GM19025 (cell line): ENCODE measurements around the gene WNT4.

Experiments
- ATAC-seq: cut with Tn5 transposase; IDR thresholded peaks from one replicate; pipeline ENCODE4 v1.9.1; 2021; ENCODE audit warnings: mild to moderate bottlenecking, low read depth, moderate library complexity; ENCODE audit not compliant: unreplicated experiment

The WNT4 gene

GRCh38 chr1:22164841-22165808 is 22.2 kb upstream of the WNT4 start:
- no peak for ATAC-seq

DNA sequence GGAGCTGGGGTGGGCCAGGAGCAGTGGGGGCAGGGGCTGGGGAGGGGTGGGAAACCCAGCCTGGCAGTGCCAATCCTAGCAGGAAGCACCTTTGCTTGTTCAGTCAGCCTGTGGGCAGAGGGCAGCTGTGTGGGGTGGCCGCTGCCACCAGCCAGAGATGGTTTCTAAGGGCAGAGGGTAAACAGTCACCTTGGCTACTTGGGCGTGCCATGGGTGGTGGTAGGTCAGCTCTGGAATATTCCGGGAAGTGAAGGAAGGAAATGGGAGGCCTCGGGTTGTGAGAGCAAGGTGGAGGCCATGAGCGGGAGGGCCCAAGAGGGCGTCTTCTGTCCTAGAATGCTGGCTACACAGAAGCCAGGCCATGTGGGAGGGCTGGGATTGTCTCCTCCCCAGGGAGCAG is 20.7 kb upstream of the WNT4 start:
- ATAC-seq = no peak

DNA sequence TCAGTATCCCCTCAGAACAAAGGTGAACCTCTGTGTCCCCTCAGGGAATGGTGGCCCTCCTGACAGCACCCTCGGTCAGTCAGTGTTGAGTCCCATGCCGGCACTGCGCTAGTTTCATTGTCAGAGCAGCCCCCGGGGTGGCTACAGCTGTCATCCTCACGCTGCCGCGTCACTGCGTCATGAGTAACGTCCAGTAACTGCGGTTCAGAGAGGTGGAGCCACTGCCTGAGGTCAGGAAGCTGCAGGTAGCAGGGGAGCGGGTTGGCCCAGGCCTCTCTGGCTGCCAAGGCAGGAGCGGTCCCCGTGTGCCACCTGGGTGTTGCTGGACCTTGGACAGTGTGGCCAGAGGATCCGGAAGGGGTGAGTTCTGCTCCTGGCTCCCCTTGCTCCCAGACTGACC is 20.2 kb upstream of the WNT4 start:
- no peak for ATAC-seq

- ATAC-seq = no peak
These were observed 17.0 kb upstream of the WNT4 start for GRCh38 chr1:22159891-22160290.

- ATAC-seq = no peak
These were observed 15.8 kb upstream of the WNT4 start for GRCh38 chr1:22158654-22159053.

- ATAC-seq = no peak
These were observed 14.6 kb upstream of the WNT4 start for GRCh38 chr1:22157359-22157966.

DNA sequence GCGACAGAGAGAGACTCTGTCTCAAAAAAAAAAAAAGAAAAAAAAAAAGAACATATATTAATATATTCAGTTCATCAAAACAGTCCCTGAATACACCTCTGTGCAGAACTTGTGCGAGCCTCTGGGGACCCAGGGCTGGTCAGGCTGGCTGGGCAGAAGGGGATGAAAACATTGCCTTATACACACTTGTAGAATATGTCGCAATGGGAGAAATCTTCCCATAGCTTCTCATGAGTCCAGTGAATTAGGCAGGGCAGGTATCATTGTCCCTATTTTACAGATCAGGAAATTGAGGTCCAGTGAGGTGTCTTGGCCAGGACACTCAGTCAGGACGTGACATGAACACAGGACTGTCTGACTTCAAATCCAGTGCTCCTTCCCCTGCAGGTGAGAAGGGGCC is 12.6 kb upstream of the WNT4 start:
- ATAC-seq = no peak

- no peak for ATAC-seq
These were observed 11.7 kb upstream of the WNT4 start for GRCh38 chr1:22154626-22155025.

DNA sequence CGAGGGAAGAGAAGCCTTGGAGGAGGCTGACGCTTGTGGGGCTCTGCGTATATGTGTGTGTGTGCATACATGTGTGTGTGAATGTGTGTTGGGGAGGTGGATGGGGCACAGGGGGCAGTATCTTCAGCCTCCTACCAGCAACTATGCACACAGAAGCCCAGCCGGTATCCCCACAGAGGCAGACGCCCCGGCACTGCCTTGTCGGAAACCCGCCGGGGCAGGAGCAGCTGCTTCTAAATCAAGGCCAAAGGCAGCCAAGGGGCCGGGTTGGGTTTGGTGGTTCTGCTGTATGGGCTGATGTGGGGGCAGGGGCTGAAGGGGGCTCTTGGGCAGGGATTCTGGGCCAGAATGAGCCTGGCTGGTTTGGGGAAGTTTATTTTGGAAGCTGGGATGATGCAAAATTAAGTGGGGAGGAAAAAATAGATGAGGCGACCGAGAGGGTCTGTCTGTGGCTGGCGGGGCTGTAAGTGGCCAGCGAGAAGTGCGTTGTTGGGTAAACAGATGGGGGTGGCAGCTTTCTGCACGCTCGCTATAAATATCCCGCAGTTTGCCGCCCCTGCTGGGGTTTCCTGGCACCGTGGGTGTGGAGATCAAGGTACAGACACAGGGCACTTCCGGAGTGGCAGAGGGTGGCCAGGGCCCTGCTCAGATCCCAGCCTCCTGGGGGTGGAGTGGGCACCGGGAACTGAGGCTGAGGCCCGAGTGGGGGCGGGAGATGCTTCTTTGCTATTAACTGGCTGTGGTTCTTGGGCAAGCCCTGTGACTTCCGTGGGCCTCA is 11.0 kb upstream of the WNT4 start:
- no peak for ATAC-seq

GRCh38 chr1:22150923-22151322 is 8.0 kb upstream of the WNT4 start:
- no peak for ATAC-seq

DNA sequence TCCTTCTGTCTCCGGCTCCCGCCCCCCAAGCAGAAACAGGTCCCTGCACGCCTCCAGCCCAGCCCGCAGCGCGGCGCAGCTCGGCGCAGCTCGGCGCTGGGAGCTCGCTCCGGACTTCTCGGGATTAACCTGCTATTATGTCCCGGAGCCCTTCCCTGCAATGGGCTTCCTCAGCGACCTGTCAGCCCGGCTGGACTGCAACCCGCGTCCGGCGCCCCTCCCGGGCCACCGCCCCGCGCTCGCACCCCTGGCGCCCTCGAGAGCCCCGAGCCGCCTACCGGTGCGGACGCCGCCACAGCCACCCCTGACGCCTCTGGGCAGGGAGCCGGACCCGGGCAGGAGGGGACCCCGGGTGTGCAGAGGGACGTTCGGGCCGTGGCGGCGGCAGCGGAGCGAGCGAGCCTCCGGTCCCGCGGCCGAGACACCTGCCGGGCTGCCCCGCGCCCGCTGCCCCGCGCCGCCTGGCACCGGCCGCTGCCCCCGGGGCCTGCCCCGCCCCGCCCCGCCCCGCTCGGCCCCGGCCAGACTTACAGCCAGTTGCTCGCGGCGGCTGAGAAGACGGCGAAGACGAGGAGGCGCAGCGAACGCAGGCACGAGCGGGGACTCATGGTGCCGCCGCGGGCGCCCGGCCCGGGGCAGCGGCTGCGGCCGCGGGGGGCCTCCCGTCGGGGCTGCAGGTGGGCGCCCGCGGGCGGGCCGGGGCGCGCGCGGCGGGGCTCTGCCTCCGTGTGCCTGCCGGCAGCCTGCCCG is 407 bp downstream of the WNT4 start:
- no peak for ATAC-seq

DNA sequence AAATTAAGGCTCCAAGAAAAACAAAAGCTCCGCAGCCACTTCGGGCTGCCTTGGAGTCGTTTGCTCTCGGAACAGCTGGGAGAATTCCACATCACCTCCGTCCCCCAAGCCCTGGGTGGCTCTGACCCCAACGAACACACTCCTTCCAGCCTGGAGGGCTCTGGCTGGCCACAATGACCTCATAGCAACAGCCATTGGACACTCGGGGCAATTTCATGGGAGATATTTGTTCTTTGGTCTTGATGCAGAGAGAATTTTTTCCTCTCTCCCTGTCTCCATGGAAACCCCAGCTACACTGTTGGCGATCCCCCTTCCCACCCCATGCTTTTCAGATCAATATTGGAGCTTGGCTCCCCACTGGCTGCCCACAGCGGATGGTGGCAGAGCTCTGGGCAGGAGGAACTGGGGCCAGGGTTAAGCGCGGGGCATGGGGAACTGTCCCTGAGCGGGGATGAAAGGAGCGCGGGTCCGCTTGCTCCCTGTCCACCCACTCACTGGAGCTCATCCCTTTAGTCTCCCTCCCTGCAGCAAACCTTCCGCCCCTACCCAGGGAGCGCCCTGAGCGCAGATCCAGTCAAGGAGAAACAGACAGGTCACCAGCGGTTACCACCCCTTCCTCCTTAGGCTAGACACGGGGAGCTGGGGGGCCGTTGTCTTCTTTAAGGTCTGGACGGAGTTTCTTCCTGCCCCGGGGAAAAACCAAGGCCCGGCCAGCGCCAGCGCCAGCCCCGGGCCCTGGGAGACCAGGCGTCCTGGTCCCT is 1.2 kb downstream of the WNT4 start:
- ATAC-seq = no peak

DNA sequence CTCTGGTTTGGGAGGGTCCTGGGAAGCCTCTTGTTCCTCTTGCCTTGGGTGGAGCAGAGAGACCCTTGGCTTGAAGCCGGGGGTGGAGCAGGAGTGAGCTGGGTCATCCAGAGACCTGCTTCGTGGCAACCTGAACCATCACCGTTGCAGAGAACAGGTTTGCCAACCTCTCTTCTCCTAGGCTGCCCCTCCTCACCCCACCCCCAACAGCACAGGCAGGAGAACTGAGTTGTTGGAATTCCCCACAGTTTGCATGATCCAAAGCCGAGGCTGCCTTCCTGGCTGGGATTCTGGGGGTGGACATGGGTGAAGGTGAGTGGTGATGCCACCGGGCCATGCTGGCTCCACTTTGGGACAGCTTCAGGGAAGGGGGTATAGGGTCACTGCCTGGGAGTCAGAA is 2.2 kb downstream of the WNT4 start:
- ATAC-seq = no peak

GRCh38 chr1:22139817-22140216 is 3.1 kb downstream of the WNT4 start:
- ATAC-seq = no peak

- no peak for ATAC-seq
These were observed 3.8 kb downstream of the WNT4 start for GRCh38 chr1:22139066-22139594.

GRCh38 chr1:22137004-22137720 is 5.7 kb downstream of the WNT4 start:
- no peak for ATAC-seq

- ATAC-seq = no peak
These were observed 9.0 kb downstream of the WNT4 start for GRCh38 chr1:22133931-22134324.

GRCh38 chr1:22133247-22133930 is 9.5 kb downstream of the WNT4 start:
- ATAC-seq = no peak
